Activated CD8-positive, alpha-beta memory T cell treated with anti-CD3 and anti-CD28 coated beads, Interleukin-2, amount 50 U/mL, for 4 hours (primary cell): ENCODE measurements around the gene EFL1.
A peak's percentile ranks its signal among the peaks of the same experiment; 100 is the strongest.
"Not testable (repeated sequence)": the region's sequence is repeated elsewhere in the genome, so short reads cannot be mapped to it uniquely, and the experiment has no call there.

Source experiments
- DNase-seq: peaks from one replicate; pipeline ENCODE4 v3.0.0-alpha.2; 2020

Gene EFL1

GRCh38 chr15:82275410-82275809, 12.9 kb upstream of the EFL1 start:
- DNase-seq: no peak

DNA sequence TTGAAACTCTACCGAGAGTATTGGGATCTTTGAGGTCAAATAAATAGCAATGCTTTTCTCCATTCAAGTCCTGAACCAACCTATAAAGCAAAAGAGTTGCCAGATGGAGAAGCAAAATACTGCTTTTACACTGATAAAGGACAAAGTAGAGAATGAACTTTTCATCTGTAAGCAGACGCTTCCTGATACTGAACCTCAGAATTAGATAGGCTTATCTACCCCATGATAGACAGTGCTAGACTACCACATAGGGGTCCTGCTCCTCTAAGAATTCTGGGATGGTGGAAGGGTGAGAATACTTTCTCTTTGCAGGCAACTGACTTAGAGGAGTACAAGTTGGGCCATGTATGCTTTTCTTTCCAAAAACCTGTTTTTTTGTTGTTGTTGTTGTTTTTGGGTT, 9.6 kb upstream of the EFL1 start:
- DNase-seq: no peak

DNA sequence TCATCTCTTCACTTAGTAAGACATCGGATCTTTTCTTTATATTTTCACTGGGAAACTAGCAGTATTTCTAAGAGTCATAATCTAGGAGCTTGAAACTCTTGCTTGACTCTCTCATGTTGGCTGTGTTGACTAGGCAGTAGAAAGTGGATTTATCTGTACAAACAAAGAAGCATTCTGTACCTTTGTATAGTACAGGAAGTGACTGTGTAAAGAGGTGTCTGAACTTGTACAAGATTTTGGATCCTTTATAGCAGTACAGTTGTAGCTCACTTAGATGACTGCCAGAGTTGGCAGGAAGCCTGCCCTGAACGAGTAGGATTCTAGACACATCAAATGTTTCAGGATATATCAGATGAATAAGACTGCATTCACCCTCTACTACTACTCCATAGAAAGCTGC, 5.9 kb upstream of the EFL1 start:
- DNase-seq: not testable (repeated sequence)

DNA sequence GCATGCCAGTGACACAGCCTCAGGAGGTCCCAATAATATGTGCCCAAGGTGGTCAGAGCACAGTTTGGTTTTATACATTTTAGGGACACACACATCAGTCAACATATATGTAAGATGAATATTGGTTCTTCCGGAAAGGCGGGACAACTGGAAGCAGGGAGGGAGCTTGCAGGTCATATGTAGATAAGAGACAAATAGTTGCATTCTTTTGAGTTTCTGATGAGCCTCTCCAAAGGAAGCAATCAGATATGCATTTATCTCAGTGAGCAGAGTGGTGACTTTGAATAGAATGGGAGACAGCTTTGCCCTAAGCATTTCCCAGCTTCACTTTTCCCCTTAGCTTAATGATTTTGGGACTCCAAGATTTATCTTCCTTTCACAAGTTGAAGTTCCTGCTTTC, 4.6 kb upstream of the EFL1 start:
- DNase-seq: not testable (repeated sequence)

GRCh38 chr15:82263350-82263749, 816 bp upstream of the EFL1 start:
- no peak for DNase-seq

GRCh38 chr15:82261566-82262421, 740 bp downstream of the EFL1 start:
- DNase-seq: peak; percentile 20

- not testable (repeated sequence) for DNase-seq
These were observed 14.3 kb downstream of the EFL1 start for GRCh38 chr15:82248261-82248660.

- DNase-seq: not testable (repeated sequence)
These were observed 16.6 kb downstream of the EFL1 start for GRCh38 chr15:82245956-82246355.

GRCh38 chr15:82243644-82244043, 18.9 kb downstream of the EFL1 start:
- not testable (repeated sequence) for DNase-seq

- DNase-seq: not testable (repeated sequence)
These were observed 20.6 kb downstream of the EFL1 start for GRCh38 chr15:82241836-82242499.

- DNase-seq: no peak
These were observed 22.7 kb downstream of the EFL1 start for GRCh38 chr15:82239685-82240391.

DNA sequence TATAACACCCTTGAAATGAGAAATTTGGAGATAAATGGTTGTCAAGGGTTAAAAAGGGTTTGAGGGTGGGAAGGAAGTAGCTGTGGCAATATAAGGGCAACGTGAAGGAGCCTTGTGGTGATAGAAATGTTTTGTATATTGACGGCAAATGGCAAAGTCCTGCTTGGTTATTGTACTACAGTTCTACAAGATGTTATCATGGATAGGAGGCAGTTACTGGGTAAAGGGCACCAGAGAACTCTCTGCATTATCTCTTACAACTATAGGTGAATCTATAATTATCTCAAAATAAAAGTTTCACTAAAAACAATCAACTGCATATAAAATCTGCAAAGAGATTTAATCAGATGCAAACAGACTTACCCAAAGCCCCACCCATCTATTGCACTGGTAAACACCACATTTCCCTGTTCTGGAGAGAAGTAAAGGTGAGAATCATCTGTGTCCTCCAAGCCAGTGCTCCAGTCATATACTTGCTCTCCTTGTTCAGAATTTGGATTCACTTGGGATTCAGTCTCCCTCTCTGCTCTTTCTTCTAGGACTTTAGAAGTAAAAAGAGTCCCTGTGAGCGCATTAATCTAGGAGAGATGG, 24.5 kb downstream of the EFL1 start:
- not testable (repeated sequence) for DNase-seq

DNA sequence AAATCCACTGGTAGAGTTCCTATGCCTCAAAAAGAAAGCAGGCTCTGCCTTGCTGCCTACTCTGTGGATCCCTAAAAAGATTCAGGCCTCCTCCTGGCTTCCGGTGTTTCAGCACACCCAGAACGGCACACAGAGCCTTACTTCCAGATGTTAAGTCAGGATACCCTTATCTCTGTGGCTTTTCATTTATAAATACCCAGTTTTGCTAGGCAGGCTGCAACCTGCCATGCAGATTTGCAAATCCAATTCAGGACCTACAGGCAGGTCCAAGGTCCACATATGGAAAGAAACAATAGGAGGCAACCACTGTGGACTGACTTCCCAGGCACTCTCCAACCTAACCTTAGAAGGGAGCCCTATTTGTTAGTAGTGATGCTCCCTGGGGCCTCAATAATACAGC, 30.7 kb downstream of the EFL1 start:
- DNase-seq: no peak

DNA sequence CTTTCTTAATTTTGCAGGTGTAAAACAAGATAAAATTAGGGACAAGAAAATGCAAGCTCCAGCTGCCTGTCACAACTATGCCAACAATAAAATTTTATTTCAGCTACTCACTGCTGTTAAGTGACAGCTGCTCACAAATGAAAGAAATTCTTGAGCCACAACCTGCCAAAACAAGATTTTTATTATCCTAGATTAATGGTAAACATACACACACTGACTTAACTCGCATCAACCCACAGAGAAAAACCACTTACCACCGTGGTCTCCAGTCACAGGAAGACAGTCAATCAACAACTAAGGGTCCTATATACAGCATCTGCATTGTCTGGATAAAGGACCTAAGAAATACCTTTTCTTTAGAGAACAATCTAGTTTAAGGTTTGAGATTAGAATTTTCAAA, 31.3 kb downstream of the EFL1 start:
- no peak for DNase-seq

GRCh38 chr15:82228750-82229149, 33.8 kb downstream of the EFL1 start:
- no peak for DNase-seq

DNA sequence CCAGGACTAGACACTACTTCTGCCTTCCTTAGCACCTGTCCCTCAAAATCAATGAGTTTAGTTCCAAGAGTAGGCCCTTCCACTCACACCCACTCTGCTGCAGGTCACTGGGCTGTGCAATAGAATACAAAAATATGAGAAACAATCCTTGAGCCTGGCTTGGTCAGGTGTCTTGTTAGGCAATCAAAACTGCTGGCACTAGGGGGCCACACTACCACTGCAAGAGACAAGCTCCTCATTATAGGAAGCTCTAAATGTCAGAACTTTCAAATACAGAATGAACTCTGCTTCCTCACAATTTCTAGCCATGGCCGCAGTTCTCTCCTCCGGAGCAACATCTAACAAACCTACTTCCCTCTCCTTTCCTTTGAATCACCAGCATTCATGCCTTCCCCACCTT, 41.0 kb downstream of the EFL1 start:
- DNase-seq: peak; percentile 25

GRCh38 chr15:82216092-82216491, 46.4 kb downstream of the EFL1 start:
- DNase-seq: not testable (repeated sequence)

DNA sequence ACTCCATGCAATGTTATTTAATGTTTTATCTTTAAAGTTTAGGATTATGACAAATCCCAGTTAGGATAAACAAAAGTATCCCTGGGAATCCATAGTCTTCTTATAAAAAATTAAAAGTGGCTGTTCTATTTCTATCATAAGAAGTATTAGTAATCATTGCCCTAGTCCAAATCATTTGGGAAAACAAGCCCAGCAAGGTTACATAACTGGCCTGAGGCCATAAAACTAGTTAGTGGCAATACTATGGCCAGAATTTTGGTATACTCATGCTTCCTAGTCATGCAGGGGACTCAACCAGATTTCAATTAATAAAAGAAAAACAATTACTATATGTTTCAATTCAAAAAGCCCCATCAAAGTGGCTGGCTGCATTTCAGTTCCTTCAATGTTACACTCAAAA, 50.3 kb downstream of the EFL1 start:
- DNase-seq: not testable (repeated sequence)

GRCh38 chr15:82210066-82210597, 52.4 kb downstream of the EFL1 start:
- DNase-seq: not testable (repeated sequence)

- not testable (repeated sequence) for DNase-seq
These were observed 58.0 kb downstream of the EFL1 start for GRCh38 chr15:82204575-82204974.

DNA sequence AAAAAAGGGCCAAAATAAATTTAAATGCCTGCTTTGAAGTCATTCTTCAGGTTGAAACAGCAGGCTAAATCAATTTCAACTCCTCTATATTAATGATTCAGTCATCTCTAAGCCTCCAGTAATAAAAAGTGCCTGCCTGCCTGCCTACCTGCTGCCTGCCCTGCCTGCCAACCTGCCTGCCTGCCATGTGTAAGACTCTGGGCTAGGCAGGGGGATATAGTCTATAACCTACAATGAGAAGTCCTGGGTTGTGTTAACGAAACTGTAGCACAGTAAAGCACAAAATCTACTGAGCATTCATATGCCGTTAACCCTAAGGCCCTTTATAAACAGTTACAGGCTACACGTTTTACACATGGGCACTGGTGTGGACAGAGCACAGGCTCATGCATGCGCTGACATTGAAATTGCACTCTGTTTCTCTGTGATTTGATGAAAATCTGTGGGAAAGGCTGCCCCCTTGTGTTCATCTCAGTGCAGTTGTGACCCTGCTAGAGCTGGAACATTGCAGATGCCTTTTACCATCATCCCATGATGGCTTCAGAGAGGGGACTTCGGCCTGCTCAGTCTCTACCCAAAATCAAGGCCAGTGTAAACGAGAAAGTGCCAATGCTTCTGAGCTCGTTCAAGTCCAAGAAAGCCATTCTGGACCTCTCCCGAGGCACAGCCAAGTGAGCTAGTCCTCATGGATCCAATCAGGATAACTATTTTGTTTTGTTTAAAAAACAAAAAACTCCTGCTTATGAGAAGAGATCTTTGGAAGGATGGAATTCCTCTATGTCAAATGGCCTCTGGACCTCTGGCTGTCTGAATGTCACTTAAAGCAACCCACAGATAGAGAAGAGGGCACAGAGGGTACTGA, 64.6 kb downstream of the EFL1 start:
- DNase-seq: peak; percentile 52

DNA sequence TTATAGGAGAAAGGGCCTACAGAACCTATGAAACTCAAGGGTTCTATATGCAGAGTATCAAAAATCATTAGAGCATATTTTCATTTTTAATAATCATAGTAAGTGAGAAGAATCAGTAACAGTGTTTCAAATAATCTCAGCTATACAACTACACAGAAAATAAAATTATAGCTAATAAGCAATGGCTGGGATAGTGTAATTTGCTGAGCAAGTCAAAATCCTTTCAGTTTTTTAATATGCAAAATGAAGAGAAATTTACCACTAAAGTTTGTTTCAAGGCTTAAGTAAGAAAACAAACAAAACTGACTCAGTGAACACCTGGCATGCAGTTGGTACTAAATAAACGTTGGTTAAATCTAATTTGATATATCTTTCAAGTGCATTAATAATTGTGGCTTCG, 66.2 kb downstream of the EFL1 start:
- no peak for DNase-seq
